Body of pancreas (tissue), 4 donors: ENCODE results near the gene HELZ2. TPM values are rescaled to one million over a fixed set of nuclear protein-coding genes. Genes with fewer than 3 reads are reported as not detected.

ENCODE experiments used
- ATAC-seq: fragments of 150-250 bp; one replicate; pipeline ENCODE4 v1.9.1; 2016
- DNase-seq, 4 donors: peaks; one replicate each; pipeline ENCODE4 v3.0.0-alpha.2; 2019
- H3K27ac ChIP-seq, 4 donors: fragments of 200-600 bp; sonication (generic); 1 replicate in 3 of 4; 2 replicates in 1 of 4; pipeline versions ENCODE4 v1.5.1 to v1.6.1; 2016 to 2019; ENCODE audit warnings: mild to moderate bottlenecking in 1 of 4, mixed read lengths in 1 of 4, moderate library complexity in 1 of 4
- H3K27me3 ChIP-seq, 2 donors: fragments of 200-600 bp; sonication (generic); one replicate each; pipeline ENCODE4 v1.6.0; 2016; ENCODE audit warnings: mild to moderate bottlenecking in 1 of 2
- H3K36me3 ChIP-seq, 2 donors: fragments of 200-600 bp; sonication (generic); replicated peaks in 1 of 2; 2 replicates each; pipeline ENCODE4 v1.5.1; 2016; ENCODE audit warnings: low read depth in 2 of 2; ENCODE audit not compliant: insufficient read depth in 1 of 2
- H3K4me1 ChIP-seq: fragments of 200-600 bp; sonication (generic); one replicate; pipeline ENCODE4 v1.6.0; 2016
- H3K4me3 ChIP-seq, 2 donors: fragments of 200-600 bp; sonication (generic); 1 replicate in 1 of 2; 2 replicates in 1 of 2; pipeline ENCODE4 v1.5.1; 2016 to 2019
- H3K9me3 ChIP-seq, 3 donors: fragments of 200-600 bp; sonication (generic); 1 replicate in 2 of 3; 2 replicates in 1 of 3; pipeline ENCODE4 v1.5.1; 2016
- CTCF ChIP-seq, 7 experiments: fragments of 450-650 bp in 4 of 7; fragments of 200-600 bp in 3 of 7; sonication (generic) in 3 of 7; IDR thresholded peaks; one replicate each; pipeline ENCODE4 v1.5.1; 2016 to 2019; ENCODE audit warnings: antibody characterized with exemption in 7 of 7
- POLR2A ChIP-seq, 3 donors: fragments of 450-650 bp; IDR thresholded peaks; one replicate each; pipeline ENCODE4 v1.6.1; 2016; ENCODE audit warnings: antibody characterized with exemption in 3 of 3, mild to moderate bottlenecking in 2 of 3
- WGBS, 2 donors: methylation state at CpG; one replicate each; pipeline ENCODE4 v1.1.5; 2017; 5-methylcytosine and 5-hydroxymethylcytosine counted together
- intact Hi-C: fragments of 100-400 bp; cut with DNase I; formaldehyde crosslinking; loops from one replicate; pipeline ENCODE4 v1.15.1; 2023
- total RNA-seq, 2 donors: library from RNA; depleted of rRNA; stranded (reverse); fragments of >200 nt; gene quantifications; one replicate each; pipeline ENCODE4 v1.1.0, GENCODE V29; 2016

Gene HELZ2
- total RNA-seq, 2 donors from 2014 or later = 20.8 to 33.3 TPM

DNA sequence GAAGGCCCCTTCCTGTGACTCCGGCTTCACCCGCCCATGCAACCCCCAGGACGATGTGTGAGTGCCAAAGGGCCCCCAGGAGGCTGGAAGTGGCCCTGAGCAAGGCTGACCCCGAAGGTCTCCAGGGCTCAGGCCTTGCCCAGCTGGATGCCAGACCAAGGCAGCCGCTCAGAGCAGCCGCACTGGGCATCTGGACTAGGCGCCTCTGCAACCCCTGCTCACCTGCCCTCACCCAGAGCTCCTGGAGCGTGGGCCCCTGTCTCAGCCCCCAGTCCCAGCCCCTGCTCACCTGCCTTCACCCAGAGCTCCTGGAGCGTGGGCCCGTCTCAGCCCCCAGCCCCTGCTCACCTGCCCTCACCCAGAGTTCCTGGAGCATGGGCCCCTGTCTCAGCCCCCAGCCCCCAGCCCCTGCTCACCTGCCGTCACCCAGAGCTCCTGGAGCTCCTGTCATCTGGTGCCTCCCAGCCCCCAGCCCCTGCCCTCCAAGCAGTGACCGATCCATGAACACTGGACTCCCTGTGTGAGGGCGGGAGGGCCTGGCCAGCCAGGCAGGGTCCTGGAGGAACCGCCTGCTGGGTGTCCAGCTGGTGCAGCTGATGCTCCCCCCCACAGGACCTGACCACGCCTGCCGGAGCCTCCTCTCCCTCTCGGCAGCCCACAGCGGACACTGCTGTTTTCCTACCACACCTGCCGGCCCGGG, 27.6 kb downstream of the HELZ2 start:
- no peak overlapping the region for H3K27ac ChIP-seq
- intact Hi-C loops = loop anchor here (10.0 kb wide), 1 partner anchor 418 kb away; the partner anchor contains the start of gene ZNF512B

GRCh38 chr20:63545814-63546213, 28.2 kb downstream of the HELZ2 start:
- Histone ChIP-seq H3K36me3 (no peaks in the 10 kb centered on the region), H3K27ac (no peak overlapping the region), H3K4me3 (no peak overlapping the region), H3K9me3 (no peaks in the 10 kb centered on the region), H3K4me1 (no peaks in the 10 kb centered on the region), H3K27me3 (peaks cover 0 to 4% of the 10 kb centered on the region in 2 donors)
- no peak for ATAC-seq
- no peak for TF ChIP-seq CTCF (IDR thresholded peaks at IDR 0.05)
- WGBS, 2 donors = 42 to 54% methylated on average over 6 of the region's 6 CpGs
- DNase-seq = no peak
- intact Hi-C loops = loop anchor here (10.0 kb wide), 1 partner anchor 419 kb away; the partner anchor contains the start of gene ZNF512B

More for the DNA sequence above, 27.6 kb downstream of the HELZ2 start:
- no peak overlapping the region for H3K4me3 ChIP-seq
- H3K9me3 ChIP-seq = no peaks in the 10 kb centered on the region
- H3K27me3 ChIP-seq = peaks cover 0 to 4% of the 10 kb centered on the region in 2 donors
- no peaks in the 10 kb centered on the region for H3K36me3 ChIP-seq
- no peaks in the 10 kb centered on the region for H3K4me1 ChIP-seq
- ATAC-seq (no peak), DNase-seq (no peak)
- TF ChIP-seq POLR2A (IDR thresholded peaks at IDR 0.05) = no peak
- no peak for TF ChIP-seq CTCF (IDR thresholded peaks at IDR 0.05)
- 70 to 78% methylated on average over 13 to 19 of the region's 20 CpGs for WGBS, 2 donors

GRCh38 chr20:63544958-63545516, 29.0 kb downstream of the HELZ2 start:
- Histone ChIP-seq H3K27ac (no peak overlapping the region), H3K36me3 (no peaks in the 10 kb centered on the region), H3K4me3 (no peak overlapping the region), H3K4me1 (no peaks in the 10 kb centered on the region), H3K27me3 (peaks cover 0 to 4% of the 10 kb centered on the region in 2 donors), H3K9me3 (no peaks in the 10 kb centered on the region)
- 60 to 65% methylated on average over 6 to 18 of the region's 19 CpGs for WGBS, 2 donors
- ATAC-seq = no peak
- TF ChIP-seq CTCF (IDR thresholded peaks at IDR 0.05) = no peak
- no peak for TF ChIP-seq POLR2A (IDR thresholded peaks at IDR 0.05)
- intact Hi-C loops = loop anchor here (10.0 kb wide), 1 partner anchor 420 kb away; the partner anchor contains the start of gene ZNF512B
- no peak for DNase-seq

DNA sequence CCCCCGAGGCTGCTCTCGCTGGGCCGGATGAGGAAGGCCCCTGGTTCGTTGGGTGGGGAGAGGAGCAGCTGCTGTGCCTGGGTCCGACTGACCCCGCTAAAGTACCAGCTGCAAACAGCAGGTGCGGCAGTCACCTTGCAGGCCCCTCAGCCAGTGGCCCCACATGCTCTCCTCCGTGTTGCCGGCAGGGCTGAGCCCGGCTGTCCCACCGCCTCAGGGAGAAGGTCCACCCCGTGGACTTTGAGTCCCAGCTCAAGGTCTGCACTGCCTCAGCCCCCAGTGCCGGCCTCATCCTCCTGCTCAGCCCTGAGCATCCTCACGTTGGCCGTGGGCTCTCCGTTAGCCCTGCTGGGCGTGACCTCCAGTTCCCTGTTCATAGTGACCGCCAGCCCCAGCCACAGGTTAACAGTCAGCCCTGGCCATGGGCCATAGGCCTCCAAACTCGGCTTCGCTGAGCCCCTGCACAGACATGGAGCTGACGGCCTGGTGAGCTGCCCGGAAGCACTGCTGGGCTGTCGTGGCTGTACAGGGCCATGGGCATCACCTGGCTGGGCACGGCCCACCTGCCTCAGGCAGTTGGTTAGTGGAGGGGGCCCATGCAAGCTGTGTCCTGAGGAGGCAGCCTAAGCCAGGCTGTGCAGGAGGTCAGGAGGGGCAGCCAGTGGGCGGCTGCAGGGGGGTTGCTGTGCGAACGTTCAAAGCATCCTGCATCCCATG, 29.6 kb downstream of the HELZ2 start:
- peaks cover 0 to 4% of the 10 kb centered on the region in 2 donors for H3K27me3 ChIP-seq
- H3K9me3 ChIP-seq = no peaks in the 10 kb centered on the region
- no peak overlapping the region for H3K27ac ChIP-seq
- no peak for TF ChIP-seq POLR2A (IDR thresholded peaks at IDR 0.05)
- no peak for TF ChIP-seq CTCF (IDR thresholded peaks at IDR 0.05)
- no peak overlapping the region for H3K4me3 ChIP-seq
- DNase-seq (no peak), ATAC-seq (no peak)
- H3K36me3 ChIP-seq = no peaks in the 10 kb centered on the region
- WGBS, 2 donors = 73 to 83% methylated on average over 3 to 26 of the region's 27 CpGs
- intact Hi-C loops = loop anchor here (10.0 kb wide), 1 partner anchor 420 kb away; the partner anchor contains the start of gene ZNF512B
- H3K4me1 ChIP-seq = no peaks in the 10 kb centered on the region
